ENCODE results near the gene TRERF1. TPM values are rescaled to one million over a fixed set of nuclear protein-coding genes. Genes with fewer than 3 reads are reported as not detected.

TRERF1 gene
- total and polyA plus RNA-seq, 2 experiments from 2014 or later: 11.2 to 20.6 TPM

GRCh38 chr6:42411406-42411805 is 40.3 kb downstream of the TRERF1 start:
- Histone ChIP-seq H3K4me2 (no peak overlapping the region), H3K79me2 (replicated peaks; ENCODE audit: insufficient read depth) (peaks cover 96% of the 10 kb centered on the region), H3K27ac (ENCODE audit: low read depth) (no peak overlapping the region), H3K4me1 (ENCODE audit: insufficient read depth) (peaks cover 61% of the 10 kb centered on the region), H3K4me3 (no peak overlapping the region), H4K20me1 (replicated peaks; ENCODE audit: insufficient read depth) (peaks cover 50% of the 10 kb centered on the region), H3F3A (replicated peaks; ENCODE audit: low read depth) (no peaks in the 10 kb centered on the region), H3K36me3 (ENCODE audit: insufficient read depth) (no peaks in the 10 kb centered on the region), H3K9me2 (ENCODE audit: insufficient read depth) (no peaks in the 10 kb centered on the region), H3K27me3 (ENCODE audit: insufficient read depth) (no peaks in the 10 kb centered on the region), H2AFZ (no peak overlapping the region)
- peaks cover 48% of the 10 kb centered on the region for H3K4me1 Mint-ChIP-seq
- H3K9me3 Mint-ChIP-seq: no peaks in the 10 kb centered on the region
- H3K4me3 Mint-ChIP-seq: no peak overlapping the region
- no peak for ATAC-seq
- H3K27me3 Mint-ChIP-seq (ENCODE audit: insufficient read depth, low read depth, poor library complexity): peaks cover 3% of the 10 kb centered on the region
- peaks cover 4% of the 10 kb centered on the region; the same call in 1 of the 3 replicates for H3K36me3 Mint-ChIP-seq (ENCODE audit: low read depth)
- no peak for DNase-seq (ENCODE audit: low spot score)
- no peak overlapping the region for H3K27ac Mint-ChIP-seq
- no peak for TF ChIP-seq ZNF331 (CRISPR knock-in tag; IDR thresholded peaks at IDR 0.05; ENCODE audit: low read depth)

GRCh38 chr6:42410861-42411260 is 40.9 kb downstream of the TRERF1 start:
- no peaks in the 10 kb centered on the region for H3K9me2 ChIP-seq (ENCODE audit: insufficient read depth)
- peaks cover 61% of the 10 kb centered on the region for H3K4me1 ChIP-seq (ENCODE audit: insufficient read depth)
- H3K4me1 Mint-ChIP-seq: peaks cover 52% of the 10 kb centered on the region
- no peaks in the 10 kb centered on the region for H3K36me3 ChIP-seq (ENCODE audit: insufficient read depth)
- no peaks in the 10 kb centered on the region for H3K27me3 ChIP-seq (ENCODE audit: insufficient read depth)
- no peak overlapping the region for H3K4me3 Mint-ChIP-seq
- H3K36me3 Mint-ChIP-seq (ENCODE audit: low read depth): peaks cover 4% of the 10 kb centered on the region; the same call in 1 of the 3 replicates
- no peaks in the 10 kb centered on the region for H3K9me3 Mint-ChIP-seq
- H3K27ac Mint-ChIP-seq: no peak overlapping the region; the same call in 1 of the 2 replicates
- peaks cover 96% of the 10 kb centered on the region for H3K79me2 ChIP-seq (replicated peaks; ENCODE audit: insufficient read depth)
- peaks cover 51% of the 10 kb centered on the region for H4K20me1 ChIP-seq (replicated peaks; ENCODE audit: insufficient read depth)
- H3K4me2 ChIP-seq: no peak overlapping the region
- H3K27me3 Mint-ChIP-seq (ENCODE audit: insufficient read depth, low read depth, poor library complexity): peaks cover 6% of the 10 kb centered on the region
- no peak overlapping the region for H3K27ac ChIP-seq (ENCODE audit: low read depth)
- peaks cover 2% of the 10 kb centered on the region; the same call in 1 of the 2 replicates for H3F3A ChIP-seq (replicated peaks; ENCODE audit: low read depth)
- DNase-seq (ENCODE audit: low spot score): no peak
- H3K4me3 ChIP-seq: no peak overlapping the region
- no peak overlapping the region for H2AFZ ChIP-seq
- ATAC-seq: no peak
- TF ChIP-seq CREB1 (CRISPR knock-in tag; IDR thresholded peaks at IDR 0.05; ENCODE audit: low read depth) (no peak), EZH2phosphoT487 (IDR thresholded peaks at IDR 0.05; ENCODE audit: unreplicated experiment) (no peak), ZNF114 (CRISPR knock-in tag; IDR thresholded peaks at IDR 0.05) (no peak), EZH2 (IDR thresholded peaks at IDR 0.05; ENCODE audit: low read depth, unreplicated experiment) (no peak), ZNF331 (CRISPR knock-in tag; IDR thresholded peaks at IDR 0.05; ENCODE audit: low read depth) (no peak), NANOG (IDR thresholded peaks at IDR 0.05; ENCODE audit: borderline replicate concordance) (no peak), JUNB (IDR thresholded peaks at IDR 0.05; ENCODE audit: unreplicated experiment) (no peak), STAT1 (IDR thresholded peaks at IDR 0.05; ENCODE audit: unreplicated experiment) (no peak), CTCF (conservative IDR thresholded peaks at IDR 0.05; ENCODE audit: low read depth in 2 of 2) (no peak)
- TF ChIP-seq, protein P1, sequence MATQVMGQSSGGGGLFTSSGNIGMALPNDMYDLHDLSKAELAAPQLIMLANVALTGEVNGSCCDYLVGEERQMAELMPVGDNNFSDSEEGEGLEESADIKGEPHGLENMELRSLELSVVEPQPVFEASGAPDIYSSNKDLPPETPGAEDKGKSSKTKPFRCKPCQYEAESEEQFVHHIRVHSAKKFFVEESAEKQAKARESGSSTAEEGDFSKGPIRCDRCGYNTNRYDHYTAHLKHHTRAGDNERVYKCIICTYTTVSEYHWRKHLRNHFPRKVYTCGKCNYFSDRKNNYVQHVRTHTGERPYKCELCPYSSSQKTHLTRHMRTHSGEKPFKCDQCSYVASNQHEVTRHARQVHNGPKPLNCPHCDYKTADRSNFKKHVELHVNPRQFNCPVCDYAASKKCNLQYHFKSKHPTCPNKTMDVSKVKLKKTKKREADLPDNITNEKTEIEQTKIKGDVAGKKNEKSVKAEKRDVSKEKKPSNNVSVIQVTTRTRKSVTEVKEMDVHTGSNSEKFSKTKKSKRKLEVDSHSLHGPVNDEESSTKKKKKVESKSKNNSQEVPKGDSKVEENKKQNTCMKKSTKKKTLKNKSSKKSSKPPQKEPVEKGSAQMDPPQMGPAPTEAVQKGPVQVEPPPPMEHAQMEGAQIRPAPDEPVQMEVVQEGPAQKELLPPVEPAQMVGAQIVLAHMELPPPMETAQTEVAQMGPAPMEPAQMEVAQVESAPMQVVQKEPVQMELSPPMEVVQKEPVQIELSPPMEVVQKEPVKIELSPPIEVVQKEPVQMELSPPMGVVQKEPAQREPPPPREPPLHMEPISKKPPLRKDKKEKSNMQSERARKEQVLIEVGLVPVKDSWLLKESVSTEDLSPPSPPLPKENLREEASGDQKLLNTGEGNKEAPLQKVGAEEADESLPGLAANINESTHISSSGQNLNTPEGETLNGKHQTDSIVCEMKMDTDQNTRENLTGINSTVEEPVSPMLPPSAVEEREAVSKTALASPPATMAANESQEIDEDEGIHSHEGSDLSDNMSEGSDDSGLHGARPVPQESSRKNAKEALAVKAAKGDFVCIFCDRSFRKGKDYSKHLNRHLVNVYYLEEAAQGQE (IDR thresholded peaks at IDR 0.05; ENCODE audit: unreplicated experiment): no peak
- TF ChIP-seq, protein P2, sequence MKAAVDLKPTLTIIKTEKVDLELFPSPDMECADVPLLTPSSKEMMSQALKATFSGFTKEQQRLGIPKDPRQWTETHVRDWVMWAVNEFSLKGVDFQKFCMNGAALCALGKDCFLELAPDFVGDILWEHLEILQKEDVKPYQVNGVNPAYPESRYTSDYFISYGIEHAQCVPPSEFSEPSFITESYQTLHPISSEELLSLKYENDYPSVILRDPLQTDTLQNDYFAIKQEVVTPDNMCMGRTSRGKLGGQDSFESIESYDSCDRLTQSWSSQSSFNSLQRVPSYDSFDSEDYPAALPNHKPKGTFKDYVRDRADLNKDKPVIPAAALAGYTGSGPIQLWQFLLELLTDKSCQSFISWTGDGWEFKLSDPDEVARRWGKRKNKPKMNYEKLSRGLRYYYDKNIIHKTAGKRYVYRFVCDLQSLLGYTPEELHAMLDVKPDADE (IDR thresholded peaks at IDR 0.05): no peak

Data from GM23338 (cell line).